ENCODE measurements around the gene AKT1S1. TPM values are rescaled to one million over a fixed set of nuclear protein-coding genes. Genes with fewer than 3 reads are reported as not detected.
A peak's percentile ranks its signal among the peaks of the same experiment; 100 is the strongest.

The AKT1S1 gene
- total RNA-seq, 4 donors from 2014 or later, result 16.2 to 31.0 (median 20.4) TPM

- 65 to 69% methylated on average over 10 to 15 of the region's 17 CpGs for WGBS, 2 donors
- no peak for DNase-seq
- TF ChIP-seq POLR2A (IDR thresholded peaks at IDR 0.05) (no peak), CTCF (IDR thresholded peaks at IDR 0.05) (no peak)
These were observed 16.6 kb downstream of the AKT1S1 start for GRCh38 chr19:49860336-49861102.

GRCh38 chr19:49859682-49860335 is 17.3 kb downstream of the AKT1S1 start:
- DNase-seq, result no peak
- Histone ChIP-seq H3K9me3 (no peaks in the 10 kb centered on the region), H3K4me1 (peaks cover 3 to 29% (median 6%) of the 10 kb centered on the region in 3 donors), H3K4me3 (no peak overlapping the region), H3K36me3 (peaks cover 32 to 100% (median 60%) of the 10 kb centered on the region in 3 donors), H3K27me3 (no peaks in the 10 kb centered on the region), H3K27ac (peak overlapping the region in 1 of 4 donors; percentile 21)
- WGBS, 2 donors, result 55 to 76% methylated on average over 2 to 13 of the region's 22 CpGs
- intact Hi-C loops (cut with DNase I), result no loop called here
- TF ChIP-seq CTCF (IDR thresholded peaks at IDR 0.05) (no peak), POLR2A (IDR thresholded peaks at IDR 0.05) (no peak)

More at GRCh38 chr19:49860336-49861102, 16.6 kb downstream of the AKT1S1 start:
- H3K27ac ChIP-seq, result peak overlapping the region; percentile 33 to 79 (median 58)
- H3K36me3 ChIP-seq, result peaks cover 32 to 96% (median 60%) of the 10 kb centered on the region in 3 donors
- no peaks in the 10 kb centered on the region for H3K9me3 ChIP-seq
- H3K4me1 ChIP-seq, result peaks cover 3 to 35% (median 10%) of the 10 kb centered on the region in 3 donors
- peak overlapping the region in 1 of 4 donors; percentile 15 for H3K4me3 ChIP-seq
- no peaks in the 10 kb centered on the region for H3K27me3 ChIP-seq
- intact Hi-C loops (cut with DNase I), result no loop called here

GRCh38 chr19:49858088-49858985 is 18.8 kb downstream of the AKT1S1 start:
- TF ChIP-seq POLR2A (IDR thresholded peaks at IDR 0.05) (no peak), CTCF (IDR thresholded peaks at IDR 0.05) (no peak)
- H3K27ac ChIP-seq, result peak overlapping the region in 1 of 4 donors; percentile 16
- H3K4me3 ChIP-seq, result no peak overlapping the region
- H3K36me3 ChIP-seq, result peaks cover 32 to 92% (median 45%) of the 10 kb centered on the region in 3 donors
- intact Hi-C loops (cut with DNase I), result no loop called here
- DNase-seq, result no peak
- 73 to 90% methylated on average over 7 to 17 of the region's 37 CpGs for WGBS, 2 donors
- H3K9me3 ChIP-seq, result no peaks in the 10 kb centered on the region
- peaks cover 3 to 40% (median 15%) of the 10 kb centered on the region in 3 donors for H3K4me1 ChIP-seq
- H3K27me3 ChIP-seq, result no peaks in the 10 kb centered on the region

DNA sequence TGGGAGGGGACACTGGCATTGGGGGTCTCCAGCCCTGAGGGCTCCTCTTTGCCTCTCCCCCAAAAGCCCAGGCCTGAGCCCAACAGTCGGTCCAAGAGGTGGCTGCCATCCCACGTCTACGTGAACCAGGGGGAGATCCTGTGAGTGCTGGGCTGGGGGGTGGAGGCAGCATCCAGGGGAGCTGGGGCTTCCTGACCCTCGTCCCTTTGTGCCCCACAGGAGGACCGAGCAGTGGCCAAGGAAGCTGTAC is 19.4 kb downstream of the AKT1S1 start:
- intact Hi-C loops (cut with DNase I), result no loop called here
- Histone ChIP-seq H3K27ac (peak overlapping the region in 1 of 4 donors; percentile 16), H3K4me3 (no peak overlapping the region), H3K36me3 (peaks cover 32 to 87% (median 40%) of the 10 kb centered on the region in 3 donors), H3K27me3 (no peaks in the 10 kb centered on the region), H3K9me3 (no peaks in the 10 kb centered on the region), H3K4me1 (peaks cover 4 to 43% (median 17%) of the 10 kb centered on the region in 3 donors)
- no peak for DNase-seq
- WGBS, 2 donors, result 67% methylated on average over 1 of the region's 5 CpGs; no CpG with 5 or more reads in 1 of the 2 donors
- TF ChIP-seq POLR2A (IDR thresholded peaks at IDR 0.05) (no peak), CTCF (IDR thresholded peaks at IDR 0.05) (no peak)
